Measurements from ENCODE around the gene ACTL10.

The ACTL10 gene

DNA sequence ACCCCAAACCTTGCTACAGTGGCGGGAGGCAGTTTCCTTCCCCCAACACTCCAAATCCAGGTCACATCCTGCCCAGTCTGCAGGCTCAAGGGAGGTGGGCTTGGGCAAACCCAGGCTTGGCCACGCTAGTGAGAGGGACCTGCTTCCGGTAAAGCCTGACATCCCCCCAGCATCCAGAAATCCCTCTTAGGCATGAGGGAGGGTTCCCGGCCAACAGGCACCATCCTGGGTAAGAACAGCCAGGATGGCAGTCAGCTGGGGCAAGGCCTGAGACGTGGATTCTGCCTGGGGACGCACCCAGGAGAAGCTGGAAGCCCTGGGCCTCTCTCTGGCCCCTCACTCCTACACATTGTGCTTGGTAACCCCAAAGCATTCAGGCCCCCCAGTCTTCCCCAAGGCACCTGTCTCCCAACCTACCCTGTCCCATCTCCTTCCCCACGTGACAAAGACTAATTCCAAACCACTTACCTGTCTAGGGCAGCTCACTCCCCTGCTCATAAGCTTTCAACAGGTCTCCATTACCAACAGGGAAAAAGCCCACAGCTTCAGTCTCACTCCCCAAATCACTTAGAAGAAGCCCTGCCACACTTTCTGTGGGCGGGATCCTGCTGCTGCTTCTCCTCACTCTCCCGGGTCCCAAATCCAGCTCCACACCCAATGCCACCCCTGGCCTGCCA lies 2.5 kb upstream of the ACTL10 start:
- no peak for DNase-seq

GRCh38 chr20:33664762-33665144 lies 2.0 kb upstream of the ACTL10 start:
- no peak for DNase-seq

DNA sequence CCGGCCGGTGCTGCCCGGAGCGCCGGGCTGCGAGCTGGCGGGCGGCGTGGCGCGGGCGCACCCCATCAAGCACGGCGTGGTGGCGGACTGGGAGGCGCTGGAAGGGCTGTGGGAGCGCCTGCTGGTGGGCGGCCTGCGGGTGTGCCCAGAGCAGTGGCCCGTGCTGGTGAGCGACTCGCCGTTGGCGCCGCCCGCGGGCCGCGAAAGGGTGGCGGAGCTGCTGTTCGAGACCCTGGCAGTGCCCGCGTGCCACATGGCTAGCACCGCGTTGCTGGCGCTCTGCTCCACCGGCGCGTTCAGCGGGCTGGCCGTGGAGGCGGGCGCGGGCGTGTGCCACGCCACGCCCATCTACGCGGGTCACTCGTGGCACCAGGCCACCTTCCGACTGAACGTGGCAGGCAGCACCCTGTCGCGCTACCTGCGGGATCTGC lies 517 bp downstream of the ACTL10 start:
- no peak for DNase-seq

GRCh38 chr20:33667676-33668465 lies 1.1 kb downstream of the ACTL10 start:
- DNase-seq: peak; percentile 83

- DNase-seq: no peak
Observed at GRCh38 chr20:33668466-33669155, 1.9 kb downstream of the ACTL10 start.

GRCh38 chr20:33669224-33669623 lies 2.5 kb downstream of the ACTL10 start:
- no peak for DNase-seq

GRCh38 chr20:33669873-33670640 lies 3.3 kb downstream of the ACTL10 start:
- DNase-seq: no peak

DNA sequence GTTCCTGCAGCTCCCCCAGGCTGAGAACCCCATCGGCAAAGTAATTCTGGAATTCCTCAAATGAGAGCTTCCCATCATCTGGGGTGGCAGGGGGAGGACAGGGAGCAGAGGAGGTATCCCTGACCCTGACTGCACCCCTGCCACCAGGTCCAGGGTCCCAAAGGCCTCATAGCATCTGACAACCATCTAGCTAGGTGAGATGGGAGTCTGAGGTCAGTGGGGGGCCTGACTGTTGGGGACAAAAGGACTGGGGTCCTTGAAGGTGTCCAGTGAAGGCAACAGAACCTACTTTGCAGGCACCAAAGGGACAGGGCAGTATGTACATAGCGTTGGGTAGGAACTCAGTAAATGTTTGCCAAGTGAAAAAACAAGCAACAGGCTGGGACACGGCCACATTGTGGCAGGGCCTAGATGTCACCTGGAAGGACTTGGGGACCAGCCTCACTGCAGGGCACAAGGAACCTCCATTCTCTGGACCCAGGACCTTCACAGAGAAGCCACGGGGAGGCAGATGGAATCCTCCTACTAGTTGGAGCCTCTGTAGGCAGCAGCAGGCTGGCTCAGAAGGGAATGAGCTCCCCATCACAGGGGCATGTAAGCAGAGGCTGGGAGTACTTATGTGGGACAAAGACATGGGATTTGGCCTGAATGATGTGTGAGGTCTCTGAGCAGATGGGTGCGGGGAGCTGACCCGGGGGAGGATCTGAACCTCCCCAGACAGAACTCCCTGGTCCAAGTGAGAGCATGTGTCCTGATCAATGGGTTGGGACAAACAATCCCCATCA lies 4.2 kb downstream of the ACTL10 start:
- DNase-seq: no peak

DNA sequence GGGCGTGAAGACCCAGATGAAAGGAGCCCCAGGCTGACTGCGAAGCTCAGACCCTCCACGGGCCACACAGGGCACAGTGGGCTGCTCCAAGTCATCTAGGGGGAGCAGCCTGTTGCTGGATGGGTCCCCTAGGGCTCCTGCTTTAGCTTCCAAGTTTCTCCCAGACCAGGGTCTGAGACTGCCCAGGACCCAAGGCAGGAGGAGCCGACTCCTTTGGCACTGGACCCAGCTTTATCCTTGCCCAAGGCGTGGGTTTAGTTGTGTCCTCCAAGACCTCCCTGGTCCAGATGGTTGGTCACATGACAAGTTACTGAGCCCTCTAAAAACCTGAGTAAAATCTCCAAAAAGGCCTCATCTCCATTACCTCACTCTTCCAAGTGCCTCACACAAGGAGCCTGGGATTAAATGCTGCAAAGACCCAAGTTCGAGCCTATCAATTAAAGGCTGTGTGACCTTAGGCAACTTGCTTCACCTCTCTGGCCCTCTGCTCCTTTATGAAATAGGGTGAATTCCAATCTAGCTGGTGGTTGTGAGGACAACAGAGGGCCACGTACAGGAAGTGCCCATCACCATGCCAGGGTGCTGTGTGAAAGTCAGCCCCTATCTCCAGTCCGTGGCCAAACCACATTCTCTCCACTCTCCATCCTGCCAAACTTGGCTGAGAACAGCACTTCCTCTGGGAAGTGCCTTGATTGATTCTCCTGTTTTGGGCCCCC lies 5.0 kb downstream of the ACTL10 start:
- DNase-seq: no peak

GRCh38 chr20:33672426-33673113 lies 5.8 kb downstream of the ACTL10 start:
- no peak for DNase-seq

- DNase-seq: no peak
Observed at GRCh38 chr20:33673114-33673409, 6.3 kb downstream of the ACTL10 start.

- peak; percentile 53 for DNase-seq
Observed at GRCh38 chr20:33673410-33674293, 6.9 kb downstream of the ACTL10 start.

DNA sequence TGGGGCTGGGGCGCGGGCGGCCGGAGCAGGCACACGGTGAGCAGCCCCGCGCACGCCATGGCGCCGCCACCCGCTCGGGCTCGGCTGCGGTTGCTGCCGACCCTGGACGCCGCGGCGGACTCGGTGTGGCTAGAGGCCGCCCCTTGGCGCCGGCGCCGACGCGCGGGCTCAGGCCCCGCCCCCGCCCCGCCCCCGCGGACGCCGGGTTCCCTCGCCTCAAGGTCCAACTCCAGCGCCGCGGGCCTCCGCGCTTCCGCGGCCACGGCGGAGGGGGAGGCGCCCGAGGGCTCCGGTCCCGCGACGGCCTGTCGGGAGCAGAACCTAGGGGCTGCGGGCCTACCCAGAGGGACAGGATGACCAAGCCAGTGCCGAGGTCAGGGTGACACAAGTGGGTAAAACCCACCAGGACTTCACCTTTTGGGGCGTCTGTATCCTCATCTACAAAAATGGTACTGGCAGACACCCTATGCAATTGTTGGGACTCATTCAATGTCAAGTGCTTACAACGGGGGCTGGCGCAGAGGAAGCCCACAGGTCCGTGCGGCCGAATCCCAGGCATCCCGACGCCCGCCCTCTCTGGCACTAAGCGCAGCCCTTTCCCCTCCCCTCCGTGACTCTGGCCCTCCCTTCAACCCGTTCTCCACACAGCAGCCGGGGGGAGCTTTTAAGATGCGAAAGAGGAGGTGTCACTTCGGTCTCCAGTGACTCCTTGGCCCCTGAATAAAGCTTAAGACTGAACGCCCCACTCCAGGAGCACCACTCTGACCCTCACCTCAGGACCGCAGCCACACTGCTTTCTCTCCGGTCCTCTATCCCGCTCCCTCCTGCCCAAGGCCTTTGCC lies 7.8 kb downstream of the ACTL10 start, which contains the start of gene NECAB3:
TSS of gene NECAB3 (minus strand) at position 135 of the 842 bp plus-strand sequence. CDS start at position 59, 76 bp downstream.
- peak; percentile 81 for DNase-seq

DNA sequence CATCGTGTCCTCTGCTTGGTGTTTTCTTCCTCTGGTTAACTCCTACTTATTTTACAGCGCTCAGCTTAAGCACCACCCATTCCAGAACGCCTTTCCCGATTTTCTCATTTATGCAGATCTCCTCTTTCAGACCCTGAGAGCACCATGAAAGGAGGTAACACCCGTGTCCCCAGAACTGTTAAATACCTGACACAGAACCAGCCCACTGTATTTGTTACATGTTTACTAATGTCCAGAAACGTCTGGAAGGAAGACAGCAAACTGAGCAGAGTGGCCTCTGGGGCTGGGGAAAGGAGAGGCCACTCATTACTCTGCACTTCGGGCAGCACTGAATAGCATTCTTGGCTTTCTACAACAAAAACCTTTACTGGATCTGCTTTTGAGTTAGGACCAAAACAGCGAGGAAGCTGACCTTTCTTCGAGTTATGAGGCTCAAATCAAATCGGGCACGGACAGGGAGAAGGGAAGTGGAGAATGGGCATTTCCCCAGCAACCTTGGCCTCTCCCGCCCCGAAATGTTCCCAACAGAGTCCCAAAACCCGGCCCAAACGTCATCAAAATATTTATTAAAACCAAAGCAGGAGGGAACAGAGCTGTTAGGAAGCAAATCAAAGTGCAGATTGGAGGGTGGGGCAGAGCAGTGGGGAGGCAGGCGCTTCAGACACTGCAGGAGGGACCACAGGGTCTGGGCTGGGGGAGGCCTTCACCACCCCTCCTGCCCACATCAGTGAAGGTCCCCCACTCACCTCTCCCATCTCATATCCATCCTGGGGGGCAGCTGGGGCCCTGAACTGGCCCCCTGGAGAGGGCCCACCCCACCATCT lies 8.6 kb downstream of the ACTL10 start:
- DNase-seq: no peak

DNA sequence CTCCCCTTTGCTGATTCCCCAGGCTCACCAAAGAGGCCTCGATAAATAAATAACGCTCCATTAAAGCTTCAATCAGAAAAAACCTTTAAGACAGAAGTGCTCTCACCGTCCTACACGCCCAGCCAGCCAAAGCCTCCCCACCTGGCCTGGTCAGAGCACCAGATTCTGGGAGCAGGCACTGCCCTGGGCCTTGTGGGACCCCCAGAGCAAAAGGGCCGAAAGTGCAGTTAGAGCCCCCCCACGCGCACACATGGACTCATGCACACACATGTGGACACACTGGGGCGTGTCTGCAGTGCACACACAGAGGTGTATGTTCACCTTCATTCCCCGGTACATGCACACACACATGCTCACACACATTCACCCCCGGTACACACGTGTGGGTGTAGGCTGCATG lies 9.4 kb downstream of the ACTL10 start:
- no peak for DNase-seq

DNA sequence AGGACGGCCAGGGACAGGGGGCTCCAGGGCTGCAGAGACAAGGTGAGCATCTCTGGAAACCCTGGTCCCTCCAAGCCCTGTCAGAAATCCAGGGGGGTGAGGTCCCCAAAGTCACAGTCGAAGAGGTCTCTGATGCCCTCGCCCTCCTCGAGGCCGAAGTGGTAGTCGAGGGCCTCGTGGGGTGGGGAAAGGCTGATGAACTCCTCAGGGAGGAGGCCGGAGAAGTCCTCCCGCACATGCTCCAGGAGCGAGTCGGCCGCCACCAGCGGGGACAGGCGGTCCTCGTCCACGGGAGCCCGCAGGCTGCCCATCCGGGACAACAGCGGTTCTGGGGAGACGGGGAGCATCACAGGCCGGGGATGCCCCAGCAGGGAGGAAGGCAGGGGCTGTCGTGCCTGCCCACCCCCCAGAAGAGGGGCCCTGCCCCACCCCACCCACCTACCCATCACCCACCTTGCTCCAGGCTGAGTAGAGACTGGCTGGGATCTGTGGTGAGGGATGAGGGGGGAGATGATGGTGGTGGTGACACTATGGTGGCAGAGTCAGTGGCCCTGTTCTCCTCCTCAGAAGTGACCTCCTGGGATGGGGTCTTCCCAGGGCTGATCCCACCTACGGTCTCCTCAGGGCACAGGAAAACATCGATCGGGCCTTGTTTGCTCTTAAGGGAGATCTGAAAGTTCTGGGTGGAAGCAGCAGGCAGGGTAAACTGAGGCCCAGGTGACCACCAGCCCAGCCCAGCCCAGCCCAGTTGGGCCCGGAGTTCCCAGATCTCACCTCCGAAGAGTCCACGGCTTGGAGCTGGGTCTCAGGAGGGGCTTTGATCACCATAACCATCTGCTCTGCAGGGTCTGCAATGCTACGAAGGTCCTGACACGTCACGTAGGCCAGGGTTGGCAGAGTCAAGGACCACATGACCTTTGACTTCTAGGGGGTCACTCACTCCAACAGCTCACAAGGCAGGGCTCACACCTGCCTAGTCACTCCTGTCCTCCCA lies 10.2 kb downstream of the ACTL10 start:
- DNase-seq: no peak

Measured in EL (cell line).